NCI-H526 treated with DMSO at 0.1 percent for 48 hours (cell line): ENCODE results near the gene SLC35G6.
A peak's percentile ranks its signal among the peaks of the same experiment; 100 is the strongest.
"Not testable (repeated sequence)": the region's sequence is repeated elsewhere in the genome, so short reads cannot be mapped to it uniquely, and the experiment has no call there.

Experiments used
- DNase-seq: peaks from one replicate; lab custom pipeline; 2025; lab: John Stamatoyannopoulos, UW

The SLC35G6 gene

GRCh38 chr17:7460850-7461660 is 20.2 kb upstream of the SLC35G6 start:
- no peak for DNase-seq

DNA sequence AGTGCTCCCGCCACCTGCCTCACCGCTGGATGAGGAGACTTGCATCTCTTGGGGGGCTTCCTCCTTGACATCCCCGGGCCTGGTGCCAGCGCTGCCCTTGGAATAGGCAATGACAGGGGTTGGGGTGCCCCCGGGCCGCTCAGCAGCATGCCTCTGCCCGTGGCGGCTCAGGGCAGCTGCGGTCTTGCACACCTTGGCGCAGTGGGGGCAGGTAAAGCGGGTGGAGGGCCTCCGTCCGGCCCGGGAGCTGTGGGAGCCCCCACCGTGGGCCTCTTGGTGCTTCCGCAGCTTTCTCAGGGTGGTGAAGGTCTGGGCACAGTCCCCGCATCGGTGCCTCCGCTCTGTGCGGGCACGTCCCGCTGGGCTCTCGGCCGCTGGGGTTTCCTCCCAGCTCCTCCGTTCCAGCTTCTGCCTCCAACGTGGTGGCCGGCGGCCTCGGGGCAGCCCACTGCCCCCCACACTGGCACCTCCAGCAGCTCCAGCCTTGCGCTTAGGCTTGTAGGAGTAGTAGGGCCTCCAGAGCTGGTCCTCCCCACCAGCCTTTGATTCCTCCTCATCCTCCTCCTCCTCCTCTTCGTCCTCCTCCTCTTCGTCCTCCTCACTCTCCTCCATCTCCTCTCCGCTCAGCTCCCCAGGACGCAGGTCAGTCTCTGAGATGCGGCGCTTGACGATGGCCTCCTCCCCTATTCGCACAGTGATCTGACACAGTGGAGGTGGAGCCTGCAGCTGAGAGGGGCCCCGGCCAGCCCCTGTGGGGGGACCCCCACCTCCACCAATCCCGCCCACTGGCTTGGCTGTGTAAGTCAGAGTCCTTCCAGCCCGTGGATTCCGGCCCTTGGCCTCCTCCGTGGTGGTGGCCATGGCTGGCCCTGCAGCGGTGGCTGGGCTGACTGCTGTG is 18.5 kb upstream of the SLC35G6 start:
- no peak for DNase-seq

DNA sequence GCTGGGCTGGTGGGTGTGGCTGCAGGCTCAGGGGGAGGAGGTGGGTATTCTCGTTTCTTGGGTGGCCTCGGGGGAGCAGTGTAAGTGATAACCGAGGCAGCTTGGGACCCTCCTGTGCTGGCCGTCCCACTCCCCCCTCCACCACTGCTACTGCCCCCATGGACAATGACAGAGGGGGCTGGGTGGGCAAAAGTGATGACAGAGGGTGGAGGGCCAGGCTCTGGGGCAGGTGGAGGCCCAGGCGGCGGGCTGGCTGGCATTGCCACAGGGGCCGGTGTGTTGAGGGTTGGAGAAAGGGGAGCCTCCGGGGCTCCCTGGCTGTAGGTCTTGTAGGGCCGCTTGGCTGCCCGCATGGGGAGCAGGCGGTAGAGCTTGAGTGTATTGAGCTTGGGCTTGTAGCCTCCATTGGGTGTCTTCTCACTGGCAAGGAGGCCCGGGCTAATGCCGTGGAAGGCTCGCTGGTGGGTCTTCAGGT is 17.8 kb upstream of the SLC35G6 start:
- no peak for DNase-seq

DNA sequence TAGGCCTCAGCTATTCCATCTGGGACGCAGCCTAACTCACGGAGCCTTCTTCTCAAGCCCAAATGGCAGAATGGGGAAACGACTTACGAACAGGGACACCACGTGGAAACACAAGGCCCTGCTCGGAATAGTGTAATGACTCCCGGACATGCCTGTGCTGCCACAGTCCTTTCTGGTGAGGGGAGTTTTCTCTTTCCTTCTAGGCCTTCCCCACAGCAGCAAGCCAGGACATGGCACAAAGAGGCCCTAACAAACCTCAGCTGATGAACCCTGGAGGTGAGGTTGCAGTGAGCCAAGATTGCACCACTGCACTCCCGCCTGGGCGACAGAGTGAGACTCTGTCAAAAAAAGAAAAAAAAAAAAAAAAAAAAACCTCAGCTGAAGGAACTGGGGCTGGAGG is 17.2 kb upstream of the SLC35G6 start:
- no peak for DNase-seq

DNA sequence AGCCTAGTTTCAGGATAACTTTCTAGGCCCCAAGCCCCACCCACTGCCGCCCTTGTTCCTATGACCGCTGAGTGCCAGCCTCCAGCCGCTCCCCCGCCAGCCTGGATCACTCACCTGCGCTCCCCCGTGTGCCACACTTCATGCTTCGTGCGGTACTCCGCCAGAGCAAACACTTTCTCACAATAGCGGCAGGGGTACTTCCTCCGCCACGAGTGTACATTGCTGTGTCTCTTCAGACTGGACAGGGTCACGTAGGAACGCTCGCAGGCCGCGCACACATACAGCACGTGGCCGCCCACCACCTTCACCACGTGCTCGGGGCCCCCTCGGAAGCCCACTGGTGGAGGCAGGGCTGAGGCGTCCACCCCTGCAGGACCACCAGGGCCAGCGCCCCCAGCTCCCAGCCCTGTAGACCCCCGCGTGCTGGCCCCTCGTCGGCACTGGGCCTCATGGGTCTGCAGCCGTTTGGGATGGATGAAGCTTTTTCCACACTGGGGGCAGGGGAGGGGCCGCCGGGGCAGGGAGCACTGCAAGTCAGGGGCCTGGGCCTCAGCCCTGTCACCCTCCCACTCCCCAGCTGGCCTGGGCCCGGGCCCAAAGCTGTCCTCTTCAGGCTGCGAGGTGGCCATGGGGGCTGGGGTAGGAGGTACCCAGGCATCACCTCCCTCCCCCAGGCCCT is 15.5 kb upstream of the SLC35G6 start:
- DNase-seq, result no peak

DNA sequence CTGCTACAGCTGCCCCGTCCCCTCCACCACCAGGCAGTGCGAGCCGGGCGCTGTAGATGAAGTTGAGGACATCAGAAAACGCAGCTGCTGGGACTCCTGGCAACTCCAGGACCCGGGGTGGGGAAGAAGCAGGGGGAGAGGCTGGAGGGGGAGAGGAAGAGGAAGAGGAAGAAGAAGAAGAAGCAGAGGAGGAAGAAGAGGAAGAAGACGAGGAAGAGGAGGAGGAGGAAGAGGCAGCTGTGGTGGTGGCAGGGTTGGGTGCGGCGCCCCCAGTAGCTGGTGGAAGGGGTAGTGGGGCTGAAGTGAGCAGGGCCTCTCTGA is 15.0 kb upstream of the SLC35G6 start:
- no peak for DNase-seq

DNA sequence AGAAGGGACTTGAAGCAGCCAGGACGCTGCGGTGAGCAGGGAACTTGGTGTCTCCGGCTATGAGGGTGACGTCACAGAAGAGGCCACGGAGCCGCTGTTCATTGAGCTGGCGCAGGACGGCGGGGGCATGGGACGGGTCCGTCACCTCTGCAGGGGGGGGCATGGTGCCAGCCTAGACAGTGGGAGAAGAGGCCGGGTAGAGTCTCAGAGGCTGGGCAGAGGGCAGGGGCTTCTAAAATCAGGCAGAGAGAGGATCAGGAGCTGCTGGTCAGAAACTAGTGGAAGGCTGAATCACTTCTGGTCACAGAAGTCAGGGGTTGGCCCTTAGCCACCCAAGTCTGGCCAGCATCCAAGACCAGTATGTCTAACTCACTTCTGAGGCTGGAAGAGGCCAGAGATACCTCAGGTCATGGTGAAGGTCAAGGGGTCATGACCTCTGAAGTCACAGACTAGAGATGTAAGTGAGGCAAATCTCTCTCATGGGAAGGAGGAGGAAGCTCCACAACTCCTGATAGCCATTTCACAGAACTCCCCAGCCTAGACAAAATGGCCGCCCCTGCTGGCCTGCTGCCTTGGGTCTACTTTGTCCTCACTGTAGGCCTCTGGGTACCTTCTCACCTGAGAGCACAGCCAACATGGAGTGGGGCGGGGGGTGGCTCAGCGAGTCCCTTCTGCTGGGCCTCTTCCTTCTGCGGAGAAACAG is 14.5 kb upstream of the SLC35G6 start:
- DNase-seq, result no peak

GRCh38 chr17:7467498-7467897 is 13.7 kb upstream of the SLC35G6 start:
- DNase-seq, result peak; percentile 9

- no peak for DNase-seq
Measured at GRCh38 chr17:7468290-7468689, 13.0 kb upstream of the SLC35G6 start.

- no peak for DNase-seq
Measured at GRCh38 chr17:7468804-7469389, 12.3 kb upstream of the SLC35G6 start.

DNA sequence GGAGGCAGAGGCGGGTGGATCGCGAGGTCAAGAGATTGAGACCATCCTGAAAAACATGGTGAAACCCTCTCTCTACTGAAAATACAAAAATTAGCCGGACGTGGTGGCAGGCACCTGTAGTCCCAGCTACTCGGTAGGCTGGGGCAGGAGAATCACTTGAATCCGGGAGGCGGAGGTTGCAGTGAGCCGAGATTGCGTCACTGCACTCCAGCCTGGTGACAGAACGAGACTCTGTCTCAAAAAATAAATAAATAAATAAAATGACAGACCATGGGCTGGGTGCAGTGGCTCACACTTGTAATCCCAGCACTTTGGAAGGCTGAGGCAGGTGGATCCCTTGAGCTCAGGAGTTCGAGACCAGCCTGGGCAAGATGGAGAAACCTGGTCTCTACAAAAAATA is 11.4 kb upstream of the SLC35G6 start:
- DNase-seq, result not testable (repeated sequence)

DNA sequence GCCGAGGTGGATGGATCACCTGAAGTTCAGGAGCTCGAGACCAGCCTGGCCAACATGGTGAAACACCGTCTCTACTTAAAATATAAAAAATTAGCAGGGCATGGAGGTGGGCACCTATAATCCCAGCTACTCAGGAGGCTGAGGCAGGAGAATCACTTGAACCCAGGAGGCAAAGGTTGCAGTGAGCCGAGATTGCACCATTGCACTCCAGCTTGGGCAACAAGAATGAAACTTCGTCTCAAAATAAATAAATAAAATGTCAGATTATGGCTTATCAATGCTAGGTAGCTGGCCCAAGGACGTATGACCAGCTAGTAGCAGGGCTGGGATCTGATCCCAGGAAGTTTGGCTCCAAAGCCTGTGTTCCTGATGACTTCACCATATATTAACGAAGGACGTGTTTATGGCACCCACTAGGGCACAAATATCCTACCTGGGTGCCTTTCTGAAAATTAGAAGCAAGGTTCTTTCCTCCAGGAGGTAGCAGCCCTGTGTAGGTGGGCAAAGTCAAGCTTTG is 10.7 kb upstream of the SLC35G6 start:
- not testable (repeated sequence) for DNase-seq

GRCh38 chr17:7471729-7472128 is 9.5 kb upstream of the SLC35G6 start:
- no peak for DNase-seq

DNA sequence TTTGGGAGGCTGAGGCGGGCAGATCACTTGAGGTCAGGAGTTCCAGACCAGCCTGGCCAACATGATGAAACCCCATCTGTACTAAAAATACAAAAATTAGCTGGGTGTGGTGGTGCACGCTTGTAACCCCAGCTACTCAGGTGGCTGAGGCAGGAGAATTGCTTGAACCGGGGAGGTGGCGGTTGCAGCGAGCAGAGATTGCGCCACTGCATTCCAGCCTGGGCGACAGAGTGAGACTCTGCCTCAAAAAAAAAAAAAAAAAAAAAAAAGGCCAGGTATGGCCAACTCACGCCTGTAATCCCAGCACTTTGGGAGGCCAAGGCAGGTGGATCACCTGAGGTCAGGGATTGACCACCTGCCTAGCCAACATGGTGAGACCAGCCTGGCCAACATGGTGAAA is 6.5 kb upstream of the SLC35G6 start:
- DNase-seq, result not testable (repeated sequence)

- DNase-seq, result no peak
Measured at GRCh38 chr17:7475764-7476422, 5.4 kb upstream of the SLC35G6 start.

- DNase-seq, result no peak
Measured at GRCh38 chr17:7476494-7476893, 4.8 kb upstream of the SLC35G6 start.

GRCh38 chr17:7476951-7477350 is 4.3 kb upstream of the SLC35G6 start:
- no peak for DNase-seq

- DNase-seq, result no peak
Measured at GRCh38 chr17:7477392-7478275, 3.6 kb upstream of the SLC35G6 start.

- DNase-seq, result peak; percentile 2
Measured at GRCh38 chr17:7478276-7479212, 2.7 kb upstream of the SLC35G6 start.
